Activated CD4-positive, alpha-beta T cell treated with anti-CD3 and anti-CD28 coated beads for 48 hours (primary cell): Measurements from ENCODE around the gene CALCB.
A peak's percentile ranks its signal among the peaks of the same experiment; 100 is the strongest.

ENCODE experiments used
- DNase-seq: peaks from one replicate; pipeline ENCODE4 v3.0.0-alpha.2; 2020

Gene CALCB

GRCh38 chr11:15074206-15075161 is 1.1 kb downstream of the CALCB start:
- peak; percentile 95 for DNase-seq

GRCh38 chr11:15075162-15075526 is 1.8 kb downstream of the CALCB start:
- no peak for DNase-seq

DNA sequence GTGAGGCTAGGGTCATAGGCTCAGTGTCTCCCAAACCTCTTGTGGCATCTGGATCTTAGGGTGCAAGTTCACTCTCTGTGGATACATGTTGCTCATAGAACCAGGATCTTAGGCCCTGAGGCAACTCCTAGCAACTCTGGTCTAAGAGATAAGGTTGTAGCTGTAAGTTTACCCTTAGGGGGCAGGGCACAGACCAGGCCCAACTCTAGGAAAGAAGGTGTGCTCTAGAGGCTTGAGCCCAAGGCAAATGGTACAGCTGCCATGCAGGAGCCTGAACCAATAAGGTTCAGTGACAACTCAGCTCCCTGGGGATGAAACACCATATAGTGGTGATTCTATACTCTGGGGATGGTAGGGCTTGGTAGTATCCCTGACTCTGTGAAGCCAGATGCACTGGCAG is 17.8 kb downstream of the CALCB start:
- no peak for DNase-seq

DNA sequence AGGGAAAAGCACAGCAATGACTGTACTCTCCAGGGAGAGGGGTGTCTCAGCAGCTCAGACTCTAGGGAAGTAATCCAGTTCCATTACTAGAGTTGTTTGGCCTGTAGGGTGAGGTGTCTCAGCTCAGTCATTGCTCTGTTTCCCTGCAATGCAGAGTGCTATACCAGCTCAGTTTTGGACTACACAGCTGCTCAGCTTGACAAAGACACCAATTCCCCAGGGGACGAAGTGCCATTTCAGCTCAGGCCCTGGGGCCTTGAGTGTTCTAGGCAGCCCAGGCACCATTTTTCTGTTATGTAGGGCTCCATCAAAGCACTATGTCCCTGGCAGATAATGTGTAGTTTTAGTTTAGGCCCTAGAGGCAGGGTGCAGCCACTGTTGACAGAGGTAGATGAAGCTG is 18.2 kb downstream of the CALCB start:
- no peak for DNase-seq

DNA sequence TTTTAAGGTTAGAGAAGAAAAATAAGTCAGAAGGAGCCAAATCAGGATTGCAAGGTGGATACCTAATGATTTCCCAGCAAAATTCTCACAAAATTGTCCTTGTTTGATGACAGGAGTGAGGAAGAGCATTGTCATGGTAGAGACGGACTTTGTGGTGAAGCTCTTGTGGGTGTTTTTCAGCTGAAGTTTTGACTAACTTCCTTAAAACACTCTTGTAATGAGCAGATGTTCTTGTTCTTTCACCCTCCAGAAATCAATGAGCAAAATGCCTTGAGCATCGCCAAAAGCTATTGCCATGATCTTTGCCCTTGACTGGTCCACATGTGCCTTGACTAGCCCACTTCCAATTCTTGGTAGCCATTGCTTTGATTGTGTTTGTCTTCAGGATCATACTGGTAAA is 20.0 kb downstream of the CALCB start:
- DNase-seq, result no peak

DNA sequence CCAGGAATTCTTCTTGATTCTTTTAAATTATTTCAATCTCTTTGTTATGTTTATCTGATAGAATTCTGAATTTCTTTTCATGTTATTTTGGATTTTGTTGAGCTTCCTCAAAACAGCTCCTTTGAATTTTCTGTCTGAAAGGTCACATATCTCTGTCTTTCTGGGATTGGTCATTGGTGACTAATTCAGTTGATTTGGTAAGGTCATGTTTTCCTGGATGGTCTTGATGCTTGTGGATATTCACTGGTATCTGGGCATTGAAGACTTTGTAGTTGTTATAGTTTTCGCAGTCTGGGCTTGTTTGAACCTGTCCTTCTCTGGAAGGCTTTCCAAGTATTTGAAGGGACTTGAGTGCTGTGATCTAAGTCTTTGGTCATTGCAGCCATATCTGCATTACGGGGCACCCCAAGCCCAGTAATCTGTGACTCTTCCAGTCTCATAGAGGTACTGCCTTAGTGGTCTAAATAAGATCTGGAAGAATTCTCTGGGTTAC is 22.4 kb downstream of the CALCB start:
- no peak for DNase-seq

DNA sequence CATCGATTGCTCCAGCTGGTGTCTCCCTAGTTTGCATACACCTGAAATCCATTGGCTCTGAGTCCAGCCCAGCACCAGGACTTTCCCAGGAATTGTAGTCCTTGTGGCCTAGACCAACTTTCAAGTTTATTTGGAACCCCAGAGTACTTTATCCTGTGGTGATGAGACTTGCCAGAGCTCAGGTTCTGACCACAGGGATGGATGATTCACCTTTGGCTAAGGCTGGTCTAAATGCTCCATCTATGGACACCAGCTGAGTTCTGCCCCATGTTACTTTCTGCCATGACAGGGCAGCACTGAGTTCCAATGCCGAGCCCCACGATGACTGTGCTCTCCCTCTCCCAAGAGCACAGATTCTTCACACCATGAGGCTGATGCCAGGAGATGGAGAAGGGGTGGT is 24.0 kb downstream of the CALCB start:
- DNase-seq, result no peak

DNA sequence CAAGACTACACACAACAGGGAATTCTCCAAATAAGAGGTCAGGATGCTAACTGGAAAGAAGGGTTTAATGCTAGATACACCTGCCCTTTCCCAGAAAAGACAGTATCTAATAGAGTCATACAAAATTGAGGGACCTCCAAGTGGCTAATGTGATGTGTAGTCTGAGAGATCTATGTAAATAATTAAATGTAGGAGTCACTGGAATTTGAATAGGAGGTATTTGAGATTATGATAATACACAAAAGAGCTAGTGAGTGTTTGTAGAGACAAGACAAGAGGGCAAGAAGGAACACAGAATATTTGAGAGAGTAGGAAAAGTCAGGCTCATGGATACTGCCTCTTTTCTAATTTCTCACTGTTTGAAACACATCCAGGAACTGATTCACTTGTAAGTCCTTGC is 25.9 kb downstream of the CALCB start:
- no peak for DNase-seq

GRCh38 chr11:15101072-15101709 is 27.8 kb downstream of the CALCB start:
- DNase-seq, result peak; percentile 73

DNA sequence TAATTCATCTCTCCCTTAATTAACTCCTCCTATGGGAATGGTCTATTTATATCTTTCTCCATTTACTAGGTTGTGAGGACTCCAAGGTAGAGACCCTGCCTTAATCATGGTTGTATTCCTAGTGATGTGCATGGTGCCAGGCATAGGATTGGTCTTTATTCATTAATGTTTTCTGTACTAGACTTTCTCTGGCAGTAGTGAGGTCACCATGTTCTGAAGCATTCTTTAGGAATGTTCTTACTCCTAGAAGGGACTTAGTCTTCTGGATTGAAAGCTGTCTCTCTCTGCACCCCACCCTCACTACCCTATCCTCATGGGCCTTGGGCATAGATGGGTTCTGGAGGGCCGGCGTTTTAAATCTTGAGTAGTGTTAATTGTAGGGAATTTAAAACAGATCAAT is 30.8 kb downstream of the CALCB start:
- no peak for DNase-seq

- no peak for DNase-seq
These were observed 33.0 kb downstream of the CALCB start for GRCh38 chr11:15106201-15106965.

DNA sequence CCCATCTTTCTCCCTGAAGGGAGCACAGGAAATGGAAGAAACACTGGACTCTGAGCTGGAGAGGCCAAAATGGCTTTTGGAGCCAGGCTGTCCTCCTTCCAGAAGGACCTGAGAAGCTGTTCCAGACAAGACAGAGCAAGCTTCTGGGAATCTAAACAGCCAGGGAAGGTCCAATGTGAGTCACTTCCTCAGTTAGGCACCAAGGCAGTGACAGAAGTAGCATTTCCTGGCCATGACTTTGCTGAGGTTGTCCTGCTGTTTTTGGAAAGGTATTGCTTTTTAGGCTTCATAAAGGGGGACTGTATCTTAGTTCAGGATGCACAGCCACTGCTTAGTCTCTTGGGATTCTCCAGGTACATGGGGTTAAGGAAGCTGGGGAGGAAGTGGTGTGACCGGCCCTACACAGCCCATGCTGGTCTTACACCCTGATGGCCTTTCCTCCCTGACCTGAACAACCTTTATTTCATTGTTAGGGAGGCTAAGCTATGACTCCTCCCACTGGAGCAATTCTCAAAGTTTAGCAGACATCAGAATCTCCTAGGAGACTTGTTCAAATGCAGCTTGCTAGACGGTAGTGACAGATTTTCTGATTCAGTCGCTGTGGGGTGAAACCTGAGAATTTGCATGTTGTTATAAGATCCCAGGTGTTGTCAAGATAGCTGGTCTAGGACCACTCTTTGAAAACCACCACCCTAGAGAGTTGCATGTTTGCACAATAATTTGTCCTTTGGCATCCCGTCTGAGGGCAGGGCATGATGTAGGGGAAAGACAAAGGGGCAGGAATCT is 34.5 kb downstream of the CALCB start:
- no peak for DNase-seq

GRCh38 chr11:15108592-15109130 is 35.3 kb downstream of the CALCB start:
- DNase-seq, result no peak

- no peak for DNase-seq
These were observed 36.2 kb downstream of the CALCB start for GRCh38 chr11:15109602-15110001.

GRCh38 chr11:15111215-15111614 is 37.8 kb downstream of the CALCB start:
- no peak for DNase-seq

- DNase-seq, result no peak
These were observed 38.7 kb downstream of the CALCB start for GRCh38 chr11:15112131-15112541.

- DNase-seq, result no peak
These were observed 40.0 kb downstream of the CALCB start for GRCh38 chr11:15113381-15113780.

DNA sequence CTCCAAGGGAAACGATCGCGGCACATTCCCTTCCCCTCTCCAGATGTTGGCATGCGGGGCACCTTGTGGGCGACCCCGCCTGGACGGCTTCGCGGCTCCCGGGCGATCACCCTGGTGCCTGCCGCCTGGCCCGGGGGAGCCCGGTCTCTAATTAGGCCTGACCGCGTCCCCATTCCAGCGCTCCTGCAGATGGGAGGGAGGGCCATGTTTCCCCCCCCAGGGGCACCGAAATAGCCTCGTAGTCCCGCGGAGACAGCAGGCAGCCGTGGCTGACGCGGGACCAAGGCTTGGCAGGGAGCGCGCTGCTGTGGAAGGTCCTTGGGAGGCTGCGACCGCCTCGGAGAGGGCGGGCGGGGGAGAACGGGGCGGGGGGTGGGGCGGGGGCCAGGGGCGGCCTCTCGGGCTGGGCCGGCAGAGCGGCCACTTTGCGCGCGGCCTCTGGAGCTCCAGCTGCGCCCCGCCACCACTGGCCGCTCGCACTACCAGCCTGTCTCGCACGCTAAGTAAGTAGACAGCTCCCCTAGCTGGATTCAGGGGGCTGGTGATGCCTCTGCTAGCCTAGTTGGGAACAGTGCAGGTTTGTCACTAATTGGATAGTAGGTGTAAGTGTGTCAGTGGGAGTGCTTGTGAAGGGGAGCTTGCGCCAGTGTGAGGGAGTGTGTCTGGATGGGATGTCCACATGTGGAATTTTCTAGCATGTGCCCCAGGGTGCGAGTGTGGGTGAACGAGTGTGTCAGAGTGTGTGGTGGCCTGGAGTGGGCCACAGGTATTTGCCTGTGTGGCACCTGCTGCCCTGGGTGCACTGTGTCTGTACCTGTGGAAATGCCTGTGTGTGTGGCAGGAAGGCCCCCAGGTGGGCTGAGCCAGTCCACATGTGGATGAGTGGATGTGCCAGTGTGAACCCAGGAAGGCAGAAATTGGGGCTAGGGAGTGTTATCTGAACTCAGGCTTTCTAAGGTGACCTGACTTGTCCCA is 41.4 kb downstream of the CALCB start, which contains the start of gene INSC:
Gene INSC (plus strand): TSS at position 423 of the 975 bp plus-strand sequence. CDS start 34,252 bp downstream, outside the sequence.
- no peak for DNase-seq

DNA sequence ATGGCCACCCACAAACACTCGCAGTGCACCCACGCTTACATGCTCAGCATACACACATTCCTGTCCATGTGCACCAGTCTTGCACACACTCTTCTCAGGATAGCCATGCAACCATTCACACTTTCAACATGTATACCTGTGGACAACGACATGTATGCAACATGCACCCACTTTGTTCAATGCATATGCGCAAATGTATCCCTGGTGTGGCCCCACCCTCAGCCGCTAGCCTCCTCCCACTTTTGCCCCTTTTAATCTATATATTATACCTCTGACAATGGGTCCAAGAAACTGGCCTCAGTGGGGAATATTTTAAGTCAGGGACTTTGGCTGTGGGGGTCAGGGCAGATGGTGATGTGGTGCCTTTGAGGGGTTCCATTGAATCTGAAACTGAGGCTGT is 42.3 kb downstream of the CALCB start:
- no peak for DNase-seq

- DNase-seq, result no peak
These were observed 44.4 kb downstream of the CALCB start for GRCh38 chr11:15117751-15118150.

- DNase-seq, result no peak
These were observed 45.0 kb downstream of the CALCB start for GRCh38 chr11:15118431-15118830.
